Neural progenitor cell (in vitro differentiated cells): ENCODE measurements around the gene MMS19. TPM values are rescaled to one million over a fixed set of nuclear protein-coding genes. Genes with fewer than 3 reads are reported as not detected.

Experiments
- DNase-seq: peaks from one replicate; pipeline ENCODE4 v3.0.0-alpha.2; 2016; ENCODE audit warnings: low spot score
- H2AFZ ChIP-seq: fragments of 200-600 bp; sonication (generic); replicated peaks from 2 replicates; pipeline ENCODE4 v1.6.1; 2016; ENCODE audit warnings: antibody characterized with exemption
- H3F3A ChIP-seq: fragments of 200-600 bp; sonication (generic); 2 replicates; pipeline ENCODE4 v1.6.1; 2016; ENCODE audit warnings: antibody characterized with exemption, low read depth
- H3K27ac ChIP-seq: fragments of 200-600 bp; sonication (generic); 2 replicates; pipeline ENCODE4 v1.5.1; 2016; ENCODE audit warnings: mild to moderate bottlenecking
- H3K27me3 ChIP-seq: fragments of 200-600 bp; sonication (generic); 2 replicates; pipeline ENCODE4 v1.6.1; 2016; ENCODE audit warnings: mild to moderate bottlenecking, moderate library complexity
- H3K36me3 ChIP-seq: fragments of 200-600 bp; sonication (generic); 2 replicates; pipeline ENCODE4 v1.5.1; 2016
- H3K4me1 ChIP-seq: fragments of 200-600 bp; sonication (generic); 2 replicates; pipeline ENCODE4 v1.6.1; 2016; ENCODE audit warnings: mixed run types
- H3K4me2 ChIP-seq: fragments of 200-600 bp; sonication (generic); 2 replicates; pipeline ENCODE4 v1.6.1; 2016
- H3K4me3 ChIP-seq: fragments of 200-600 bp; sonication (generic); 2 replicates; pipeline ENCODE4 v1.5.1; 2016
- H3K79me2 ChIP-seq: fragments of 200-600 bp; sonication (generic); 2 replicates; pipeline ENCODE4 v1.6.1; 2016; ENCODE audit warnings: low read depth
- H3K9ac ChIP-seq: fragments of 200-600 bp; sonication (generic); 2 replicates; pipeline ENCODE4 v1.6.1; 2016
- H3K9me3 ChIP-seq: fragments of 200-600 bp; sonication (generic); 2 replicates; pipeline ENCODE4 v1.5.1; 2016; ENCODE audit warnings: low read depth
- H4K20me1 ChIP-seq: fragments of 200-600 bp; sonication (generic); 2 replicates; pipeline ENCODE4 v1.6.1; 2016; ENCODE audit warnings: low read depth
- H3K27ac Mint-ChIP-seq: 3 replicates; pipeline ENCODE4 v1.8.0; 2021; ENCODE audit warnings: mixed read lengths
- H3K27me3 Mint-ChIP-seq: 2 replicates; pipeline ENCODE4 v1.8.0; 2022; ENCODE audit warnings: low read depth, mild to moderate bottlenecking, inconsistent platforms, moderate library complexity, mixed read lengths; ENCODE audit not compliant: insufficient read depth
- H3K36me3 Mint-ChIP-seq: 3 replicates; pipeline ENCODE4 v1.8.0; 2021; ENCODE audit warnings: mixed read lengths
- H3K4me1 Mint-ChIP-seq: 3 replicates; pipeline ENCODE4 v1.8.0; 2021; ENCODE audit warnings: mixed read lengths
- H3K4me3 Mint-ChIP-seq: 3 replicates; pipeline ENCODE4 v1.8.0; 2021; ENCODE audit warnings: mild to moderate bottlenecking, moderate library complexity, mixed read lengths
- H3K9me3 Mint-ChIP-seq: 3 replicates; pipeline ENCODE4 v1.8.0; 2020; ENCODE audit warnings: mixed read lengths
- CTCF ChIP-seq: fragments of 200-600 bp; sonication (generic); IDR thresholded peaks from 2 replicates; pipeline ENCODE4 v1.5.1; 2017; ENCODE audit warnings: antibody characterized with exemption, mild to moderate bottlenecking
- EZH2 ChIP-seq: fragments of 200-600 bp; sonication (generic); IDR thresholded peaks from 2 replicates; pipeline ENCODE4 v1.6.1; 2017; ENCODE audit warnings: antibody characterized with exemption, mild to moderate bottlenecking, moderate library complexity
- EZH2phosphoT487 ChIP-seq: fragments of 200-600 bp; sonication (generic); IDR thresholded peaks from 2 replicates; pipeline ENCODE4 v1.6.1; 2017; ENCODE audit warnings: antibody characterized with exemption
- total RNA-seq: library from RNA; depleted of rRNA; stranded (reverse); fragments of >200 nt; gene quantifications from 2 replicates; pipeline ENCODE4 v1.2.3, GENCODE V29; 2015; ENCODE audit warnings: low replicate concordance

MMS19 gene
- total RNA-seq, 1 donor from 2014 or later, result 127 TPM

- no peak for TF ChIP-seq EZH2
- TF ChIP-seq CTCF, result peak; percentile 4
- no peaks in the 10 kb centered on the region for H3K36me3 ChIP-seq
- H3K9me3 Mint-ChIP-seq, result no peaks in the 10 kb centered on the region
- H3K27ac Mint-ChIP-seq, result peak overlapping the region; percentile 53
- no peaks in the 10 kb centered on the region for H4K20me1 ChIP-seq
- H2AFZ ChIP-seq, result no peak overlapping the region
- H3K27me3 Mint-ChIP-seq, result peaks cover 2% of the 10 kb centered on the region
- H3K9ac ChIP-seq, result no peak overlapping the region
- H3K36me3 Mint-ChIP-seq, result no peaks in the 10 kb centered on the region
- no peak overlapping the region for H3K4me3 ChIP-seq
- H3K4me3 Mint-ChIP-seq, result no peak overlapping the region
- no peaks in the 10 kb centered on the region for H3K9me3 ChIP-seq
- no peaks in the 10 kb centered on the region for H3K27me3 ChIP-seq
- H3K27ac ChIP-seq, result no peak overlapping the region
- H3K4me1 Mint-ChIP-seq, result peaks cover 49% of the 10 kb centered on the region
- no peak for DNase-seq
- peaks cover 11% of the 10 kb centered on the region for H3F3A ChIP-seq
- H3K4me1 ChIP-seq, result peaks cover 18% of the 10 kb centered on the region
- H3K79me2 ChIP-seq, result no peaks in the 10 kb centered on the region
- H3K4me2 ChIP-seq, result no peak overlapping the region
Observed at GRCh38 chr10:97540669-97541500, 42.7 kb upstream of the MMS19 start.

- Mint-ChIP-seq H3K36me3 (no peaks in the 10 kb centered on the region), H3K4me3 (no peak overlapping the region), H3K9me3 (no peaks in the 10 kb centered on the region), H3K27me3 (no peaks in the 10 kb centered on the region), H3K4me1 (peaks cover 44% of the 10 kb centered on the region), H3K27ac (peak overlapping the region; percentile 78)
- H3K4me2 ChIP-seq, result no peak overlapping the region
- no peak overlapping the region for H2AFZ ChIP-seq
- H3K27me3 ChIP-seq, result no peaks in the 10 kb centered on the region
- H3K9ac ChIP-seq, result no peak overlapping the region
- DNase-seq, result peak; percentile 47
- no peaks in the 10 kb centered on the region for H4K20me1 ChIP-seq
- no peaks in the 10 kb centered on the region for H3K36me3 ChIP-seq
- no peaks in the 10 kb centered on the region for H3K79me2 ChIP-seq
- peaks cover 11% of the 10 kb centered on the region for H3F3A ChIP-seq
- H3K4me3 ChIP-seq, result no peak overlapping the region
- H3K27ac ChIP-seq, result no peak overlapping the region
- H3K9me3 ChIP-seq, result no peaks in the 10 kb centered on the region
- TF ChIP-seq EZH2phosphoT487 (no peak), EZH2 (no peak), CTCF (peak; percentile 38)
- peaks cover 18% of the 10 kb centered on the region for H3K4me1 ChIP-seq
Observed at GRCh38 chr10:97539523-97540200, 41.4 kb upstream of the MMS19 start.

GRCh38 chr10:97538839-97539238 lies 40.6 kb upstream of the MMS19 start:
- Mint-ChIP-seq H3K4me3 (no peak overlapping the region), H3K4me1 (peaks cover 44% of the 10 kb centered on the region), H3K36me3 (no peaks in the 10 kb centered on the region), H3K27me3 (no peaks in the 10 kb centered on the region), H3K27ac (peak overlapping the region; percentile 64), H3K9me3 (no peaks in the 10 kb centered on the region)
- TF ChIP-seq EZH2phosphoT487, result no peak
- no peak for TF ChIP-seq EZH2
- TF ChIP-seq CTCF, result no peak
- Histone ChIP-seq H3F3A (peaks cover 11% of the 10 kb centered on the region), H3K4me1 (peaks cover 18% of the 10 kb centered on the region), H3K36me3 (no peaks in the 10 kb centered on the region), H3K9ac (no peak overlapping the region), H3K79me2 (no peaks in the 10 kb centered on the region), H2AFZ (no peak overlapping the region), H3K27ac (no peak overlapping the region), H4K20me1 (no peaks in the 10 kb centered on the region), H3K9me3 (no peaks in the 10 kb centered on the region), H3K4me2 (no peak overlapping the region), H3K27me3 (no peaks in the 10 kb centered on the region), H3K4me3 (no peak overlapping the region)
- DNase-seq, result no peak
